Activated T-cell treated with anti-CD3 and anti-CD28 coated beads for 24 hours (primary cell): Measurements from ENCODE around the gene MYH9.

ENCODE experiments used
- DNase-seq: peaks from one replicate; pipeline ENCODE4 v3.0.0-alpha.2; 2020; ENCODE audit warnings: low read depth

Gene MYH9

DNA sequence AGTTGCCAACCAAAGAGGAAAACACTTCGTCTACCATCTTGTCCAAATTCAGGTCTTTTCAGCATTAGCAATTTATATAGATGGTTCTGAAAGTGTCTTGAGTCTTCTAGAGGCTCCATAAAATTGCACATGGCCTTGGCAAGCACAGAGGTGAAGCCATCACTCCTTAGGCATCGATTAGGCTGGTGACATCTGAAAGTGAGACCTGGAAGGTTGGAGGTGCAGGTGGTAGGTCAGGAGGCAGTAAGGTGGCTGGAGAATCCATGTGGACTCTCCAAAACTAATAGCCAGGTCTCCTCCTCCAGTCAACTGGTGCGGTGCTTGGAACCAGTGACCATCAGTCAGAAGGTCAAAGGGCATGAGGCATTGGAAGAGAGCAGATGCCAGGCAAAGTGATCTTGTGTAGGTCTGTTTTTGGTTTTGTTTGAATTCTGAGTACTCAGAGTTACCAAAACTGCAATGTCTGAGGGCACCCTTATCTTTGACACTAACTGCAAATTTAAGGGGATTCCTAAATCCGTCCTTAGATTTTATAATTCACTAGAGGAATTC, 141.9 kb downstream of the MYH9 start:
- no peak for DNase-seq

DNA sequence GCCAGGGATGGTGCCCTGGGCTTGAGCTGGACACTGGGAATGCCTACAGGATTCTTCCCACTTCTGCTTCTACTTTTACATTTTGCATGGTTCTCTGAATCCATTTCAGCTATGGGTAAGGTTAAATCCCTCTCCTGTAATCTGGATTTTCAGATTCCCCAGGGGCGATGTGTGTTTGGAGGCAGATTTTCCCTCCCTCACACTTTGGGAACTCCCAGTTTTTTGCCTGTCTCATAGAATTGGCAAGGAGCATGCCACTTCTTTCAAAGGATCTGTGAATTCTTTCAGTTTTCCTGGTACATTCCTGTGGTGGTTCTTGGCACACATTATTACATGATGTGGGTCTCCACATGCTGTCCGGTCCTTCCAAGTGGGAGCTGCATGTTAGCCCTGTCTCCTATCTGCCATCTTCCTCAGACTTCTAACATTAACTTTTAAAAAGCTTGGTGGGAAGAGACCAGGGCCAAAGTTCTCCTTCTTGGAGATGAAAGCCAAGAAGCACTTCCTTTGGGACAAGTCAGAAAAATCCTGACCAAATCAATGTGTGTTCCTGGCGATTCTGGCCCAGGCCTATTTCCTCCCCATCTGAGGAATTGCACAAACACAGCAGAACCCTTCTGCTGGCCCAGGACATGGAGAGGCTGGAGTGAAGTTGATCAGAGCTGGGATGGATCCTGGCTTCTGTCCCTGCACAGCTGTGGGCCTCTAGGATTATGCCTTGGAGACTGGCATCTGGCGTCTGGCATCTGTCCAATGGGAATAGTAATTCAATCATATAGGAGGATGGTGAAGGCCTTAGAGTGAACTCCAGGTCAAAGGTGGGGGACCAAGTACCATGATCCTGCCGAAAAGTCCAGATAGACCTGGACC, 143.0 kb downstream of the MYH9 start:
- no peak for DNase-seq

DNA sequence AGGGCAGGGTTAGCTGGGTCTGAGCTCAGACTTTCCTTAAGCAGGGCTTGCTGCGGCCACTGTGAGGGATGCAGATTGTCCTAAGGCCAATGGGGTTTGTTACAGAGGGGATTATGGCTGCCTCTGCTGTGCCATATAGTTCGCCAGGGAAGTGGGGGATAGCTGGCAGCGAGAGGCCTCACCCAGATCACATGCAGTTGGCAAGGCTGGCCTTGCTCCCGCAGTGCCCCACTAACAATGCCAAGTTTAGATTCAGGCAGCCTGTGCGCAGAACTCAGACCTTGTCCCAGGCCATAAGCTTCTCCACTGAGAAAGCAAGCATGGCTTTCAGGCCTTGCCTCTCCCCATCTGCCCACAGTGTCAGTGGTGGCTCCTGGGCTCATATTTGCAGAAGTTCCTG, 143.8 kb downstream of the MYH9 start:
- no peak for DNase-seq

DNA sequence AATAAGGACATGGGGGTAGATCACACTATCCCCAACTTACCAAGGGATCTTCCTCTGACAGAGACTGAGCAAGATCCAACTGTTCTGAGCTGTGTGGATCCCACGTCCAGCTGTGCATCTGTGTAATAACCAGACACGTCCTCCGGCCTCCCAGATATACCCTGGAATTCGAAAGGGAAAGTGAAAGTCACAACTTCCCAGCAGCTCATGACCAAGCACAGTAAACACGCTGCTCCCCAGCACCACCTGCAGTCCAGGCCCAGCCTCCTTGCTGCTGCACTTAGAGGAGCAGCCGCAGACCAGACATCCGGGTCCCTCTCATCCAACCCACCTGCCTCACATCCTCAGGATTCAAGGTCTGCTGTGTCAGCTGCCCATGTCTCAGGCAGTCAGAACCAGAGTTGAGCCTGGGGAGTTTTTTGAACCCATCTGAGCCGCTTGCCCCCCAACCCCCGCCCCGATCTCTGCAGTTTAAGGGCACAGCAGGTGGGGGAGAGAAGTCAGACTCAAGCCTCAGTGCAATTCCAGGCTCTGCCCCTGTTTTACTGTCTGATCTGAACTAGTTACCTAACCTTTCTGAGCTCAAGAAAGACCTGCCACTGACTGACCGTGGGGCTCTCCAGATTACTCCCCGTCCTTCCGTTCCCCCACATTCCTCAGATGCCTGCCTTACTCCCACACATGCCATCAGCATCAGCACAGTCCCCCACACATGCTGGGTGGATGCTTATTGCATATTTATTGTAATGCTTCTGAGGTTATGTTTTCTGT, 148.2 kb downstream of the MYH9 start, which contains the start of gene APOL2:
Gene APOL2, minus strand, starts transcription at position 127 of the 771 bp plus-strand sequence. CDS start 6,365 bp downstream, outside the sequence.
- DNase-seq = peak; percentile 85

DNA sequence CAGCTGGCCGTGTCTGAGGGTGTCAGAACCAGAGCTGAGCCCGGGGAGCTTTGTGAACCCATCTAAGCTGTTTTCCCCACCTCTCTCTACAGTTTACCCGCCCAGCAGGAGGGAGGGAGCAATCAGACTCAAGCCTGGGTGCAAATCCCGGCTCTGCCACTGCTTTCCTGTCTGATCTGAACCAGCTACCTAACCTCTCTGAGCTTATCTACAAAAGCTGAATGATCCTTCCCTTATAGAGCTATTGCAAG, 148.7 kb downstream of the MYH9 start:
- no peak for DNase-seq

DNA sequence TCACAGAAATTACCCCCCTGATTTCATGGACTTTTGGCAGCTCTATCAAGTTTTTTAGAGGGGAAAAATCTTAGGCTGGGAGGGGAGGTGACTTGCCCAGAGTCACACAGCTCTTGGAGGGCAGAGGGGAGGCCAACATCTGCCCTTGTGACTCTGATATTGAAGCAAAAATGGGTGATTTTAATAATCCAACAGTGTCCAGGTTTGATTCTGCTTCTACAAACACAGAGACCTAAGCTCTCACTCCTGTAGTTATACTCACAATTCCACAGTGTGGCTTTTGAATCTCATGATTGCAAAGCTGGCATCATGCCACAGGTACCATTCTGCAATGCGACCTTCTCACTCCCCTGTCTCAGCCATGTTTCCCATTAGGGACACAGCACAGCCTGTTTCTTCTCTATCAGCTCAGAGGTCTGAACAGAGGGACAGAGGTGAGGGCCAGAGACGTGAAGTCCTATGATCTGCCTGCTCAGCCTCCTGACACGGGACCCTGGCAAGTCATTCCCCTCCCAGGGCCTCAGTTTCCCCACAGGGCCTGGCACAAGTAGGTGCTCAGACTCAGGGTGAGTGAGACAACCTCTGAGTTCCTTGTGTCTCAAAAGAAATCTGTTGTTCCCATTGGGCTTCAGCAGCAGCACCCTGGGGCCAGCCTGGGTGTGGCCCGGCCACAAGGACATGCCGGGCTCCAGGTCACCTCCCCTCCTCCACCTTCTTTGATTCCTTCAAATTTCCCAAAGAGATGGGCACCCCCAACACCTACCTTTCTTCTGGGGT, 149.2 kb downstream of the MYH9 start:
- no peak for DNase-seq

DNA sequence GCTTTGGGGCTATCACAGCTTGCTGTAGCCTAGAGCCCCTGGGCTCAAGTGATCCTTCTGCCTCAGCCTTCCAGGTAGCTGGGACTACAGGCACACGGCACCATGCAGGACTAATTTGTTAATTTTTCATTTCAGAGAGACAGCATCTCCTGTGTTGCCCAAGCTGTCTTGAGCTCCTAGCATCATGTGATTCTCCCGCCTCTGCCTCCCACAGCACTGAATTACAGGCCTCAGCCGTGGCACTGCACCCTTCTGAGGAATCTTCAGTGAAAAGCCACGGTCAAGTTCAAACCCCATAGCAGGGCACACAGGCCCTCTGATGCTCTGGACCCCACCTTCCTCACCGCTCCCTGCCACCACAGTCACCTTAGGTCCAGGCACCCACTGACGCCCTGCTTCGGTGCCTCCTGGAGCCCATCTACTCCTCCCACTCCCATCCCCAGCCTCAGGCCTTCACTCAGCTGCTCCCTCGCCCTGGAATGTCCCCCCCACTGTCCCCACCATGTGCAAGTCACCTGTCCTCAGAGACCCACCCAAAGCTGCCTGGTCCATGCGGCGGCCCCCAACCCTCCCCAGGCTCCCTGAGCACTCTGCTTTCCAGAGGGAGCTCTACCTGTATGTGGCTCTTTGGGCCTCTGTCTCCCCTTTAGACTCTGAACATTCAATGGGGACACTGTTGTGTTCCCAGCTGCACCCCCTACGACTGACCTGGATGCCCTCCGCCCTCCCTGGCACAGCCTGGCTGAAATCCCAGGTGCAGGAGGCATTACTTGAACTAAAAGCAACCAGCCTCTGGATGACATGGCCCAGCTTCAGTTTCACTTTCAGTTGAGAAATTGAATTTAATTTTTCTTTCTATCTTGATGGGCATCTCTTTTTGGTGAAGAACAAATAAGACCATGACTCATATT, 150.1 kb downstream of the MYH9 start:
- DNase-seq = no peak

DNA sequence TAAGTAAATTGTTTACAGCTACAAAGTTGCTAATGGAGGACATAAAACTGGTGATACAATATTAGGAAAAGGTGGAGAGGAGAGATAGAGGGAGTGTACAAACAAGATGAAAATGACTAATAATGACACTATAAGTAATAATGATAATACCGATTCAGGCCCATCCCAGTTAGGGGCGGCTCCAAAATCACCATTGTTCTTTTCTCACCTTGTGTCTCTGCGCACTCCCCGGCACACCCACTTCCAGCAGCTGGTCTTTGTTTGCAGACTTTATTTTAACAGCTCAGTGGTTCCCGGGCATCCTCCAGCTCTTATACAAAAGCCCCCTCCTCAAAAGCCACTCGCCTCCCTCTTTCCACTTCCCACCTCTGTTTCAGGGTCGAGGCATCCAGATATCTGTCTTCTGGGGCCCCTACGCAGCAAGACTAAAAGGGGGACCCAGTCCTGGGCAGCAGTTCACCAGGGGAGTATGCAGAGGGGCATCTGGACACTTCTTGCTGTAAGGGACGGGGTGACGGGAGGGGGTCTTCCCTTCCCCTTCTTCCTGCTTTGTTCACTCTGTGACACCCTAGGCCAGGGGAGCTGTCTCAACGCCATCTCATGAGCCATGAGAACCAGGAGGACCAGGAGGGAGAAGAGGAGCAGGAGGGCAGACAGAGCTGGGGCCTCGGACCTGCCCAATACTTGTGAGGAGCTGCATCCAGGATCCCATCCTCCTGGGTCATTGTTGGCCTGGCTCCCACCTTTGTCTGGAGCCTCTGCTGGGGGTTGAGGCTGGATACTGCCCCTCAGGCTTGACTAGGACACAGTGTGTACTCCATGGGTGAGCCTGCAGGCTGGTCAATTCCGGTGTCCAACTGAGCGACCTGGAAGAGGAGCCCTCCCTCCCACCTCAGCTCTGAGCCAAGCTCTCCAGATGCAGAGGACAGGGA, 151.1 kb downstream of the MYH9 start:
- DNase-seq = no peak

DNA sequence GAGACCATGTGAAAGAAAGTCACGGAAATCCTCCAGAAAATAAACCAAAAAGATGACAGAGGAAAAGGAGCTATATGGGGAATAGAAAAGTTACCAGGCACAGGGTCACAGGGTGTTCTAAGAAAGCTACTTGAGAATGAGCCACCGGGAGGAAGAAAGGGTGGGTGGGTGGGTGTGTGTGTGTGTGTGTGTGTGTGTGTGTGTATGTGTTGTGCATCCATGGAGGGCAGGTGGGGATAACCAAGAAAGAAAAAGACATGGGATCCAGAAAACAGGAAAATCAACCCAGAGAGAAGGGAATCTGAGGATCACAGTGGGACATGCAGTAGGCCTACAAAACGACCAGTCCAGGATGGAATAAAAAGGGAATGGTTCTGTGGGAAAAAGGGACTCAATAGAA, 152.2 kb downstream of the MYH9 start:
- no peak for DNase-seq

DNA sequence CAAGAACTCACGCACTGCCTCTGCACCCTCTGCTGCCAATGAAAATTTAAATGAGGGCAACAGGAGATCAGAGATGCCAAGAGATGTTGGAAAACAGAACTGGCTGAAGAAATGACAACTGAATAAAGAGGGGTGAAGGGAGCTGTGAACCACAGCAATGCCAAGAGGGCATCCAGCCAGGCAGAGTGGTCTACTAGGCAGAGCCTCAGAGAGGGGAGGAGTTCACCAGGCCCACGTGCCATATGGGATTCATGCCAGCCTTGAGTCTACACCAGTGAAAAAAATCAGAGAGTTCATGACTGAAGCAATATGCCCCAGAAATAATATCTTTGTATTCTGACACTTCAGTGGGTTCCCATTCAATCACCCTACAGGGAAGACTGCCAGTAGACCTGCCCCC, 152.8 kb downstream of the MYH9 start:
- no peak for DNase-seq

DNA sequence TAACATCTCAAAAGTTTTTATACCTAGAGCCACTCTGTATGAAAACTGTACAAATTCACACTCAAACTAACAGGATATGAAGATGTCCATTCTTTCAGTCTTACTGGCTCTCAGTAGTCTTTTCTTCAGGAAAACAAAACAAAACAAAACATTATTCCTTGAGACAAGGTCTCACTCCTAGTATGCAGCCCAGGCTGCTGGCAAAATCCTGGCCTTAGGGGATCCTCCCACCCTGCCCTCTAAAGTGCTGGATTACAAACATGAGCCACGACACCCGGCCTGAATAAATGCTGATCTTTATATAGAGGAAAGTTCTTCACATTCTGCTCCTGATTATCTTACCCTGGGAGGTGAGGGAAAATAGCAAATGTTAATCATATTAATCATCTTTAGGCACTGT, 153.6 kb downstream of the MYH9 start:
- DNase-seq = no peak

DNA sequence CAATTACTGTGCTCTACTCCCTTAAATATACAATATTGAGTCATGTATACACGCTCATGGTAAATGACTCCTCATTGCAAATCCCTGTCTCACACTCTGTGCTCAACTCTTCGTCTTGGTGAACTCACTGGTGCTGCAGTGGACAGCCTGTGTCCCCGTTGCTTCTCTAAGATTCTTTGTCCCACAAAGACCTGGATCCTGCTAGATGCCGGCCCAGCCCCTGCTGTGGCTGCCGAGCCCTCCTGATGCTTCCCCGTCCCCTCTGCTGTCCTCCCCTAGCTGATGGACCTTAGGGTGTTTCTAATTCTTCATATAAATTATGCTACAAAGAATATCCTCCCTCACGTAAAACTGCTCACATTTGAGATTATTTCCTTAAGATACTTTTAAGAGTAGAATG, 154.0 kb downstream of the MYH9 start:
- no peak for DNase-seq

DNA sequence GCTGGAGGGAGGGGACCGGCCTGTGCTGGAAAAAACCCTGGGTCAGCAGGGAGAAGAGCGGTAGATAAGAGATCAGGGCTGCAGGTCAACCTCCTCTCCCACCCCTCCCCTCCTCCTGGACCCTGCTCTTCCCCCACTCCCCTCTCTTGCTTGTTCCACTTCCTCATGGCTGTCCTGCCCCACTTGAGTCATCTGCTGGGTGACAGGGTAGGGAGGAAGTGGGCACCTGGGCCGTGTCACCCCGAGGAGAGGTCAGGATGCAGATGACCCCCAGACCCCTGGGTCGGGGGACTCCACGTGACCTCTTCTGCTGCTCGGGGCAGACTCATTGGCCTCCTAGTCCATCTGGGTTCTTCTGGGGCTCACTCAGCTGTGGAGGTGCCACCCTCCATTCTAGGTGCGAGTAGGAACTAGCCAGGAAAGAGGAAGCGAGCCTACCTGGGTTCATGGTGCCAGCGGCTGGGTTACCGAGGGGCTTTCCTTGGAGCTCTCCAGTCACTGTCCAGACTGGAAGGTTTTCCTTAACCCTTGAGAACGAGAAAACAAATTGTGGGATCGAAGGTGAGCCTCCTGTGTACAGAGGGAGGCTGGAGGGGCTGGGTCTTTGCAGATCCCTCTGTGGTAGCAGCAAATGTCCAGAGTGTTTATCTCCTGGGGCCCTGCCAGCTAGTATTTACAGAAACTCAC, 154.9 kb downstream of the MYH9 start:
- DNase-seq = no peak
